Activated T-helper 1 cell treated with anti-CD3 and anti-CD28 coated beads, Interleukin-12 subunit alpha, Interleukin-12 subunit beta, Interleukin-2, Interleukin-4 antibody, amounts not matched to agents 30 ng/mL and 10 ng/mL and 1 ng/mL, durations not matched to agents 14 hours and 24 hours and 36 hours (primary cell): ENCODE data around the gene ERP29. TPM values are rescaled to one million over a fixed set of nuclear protein-coding genes. Genes with fewer than 3 reads are reported as not detected.
"Not testable (repeated sequence)": the region's sequence is repeated elsewhere in the genome, so short reads cannot be mapped to it uniquely, and the experiment has no call there.

Experiments
- DNase-seq: peaks from one replicate; pipeline ENCODE4 v3.0.0; 2021; ENCODE audit warnings: low spot score
- H3K27ac Mint-ChIP-seq: one replicate; pipeline ENCODE4 v1.8.0; 2021; ENCODE audit warnings: mild to moderate bottlenecking, mixed read lengths
- H3K27me3 Mint-ChIP-seq: one replicate; pipeline ENCODE4 v1.8.0; 2022; ENCODE audit warnings: mild to moderate bottlenecking, moderate library complexity, mixed read lengths; ENCODE audit not compliant: insufficient read depth
- H3K36me3 Mint-ChIP-seq: one replicate; pipeline ENCODE4 v1.8.0; 2021; ENCODE audit warnings: low read depth, mixed read lengths
- H3K4me1 Mint-ChIP-seq: one replicate; pipeline ENCODE4 v1.8.0; 2021; ENCODE audit warnings: low read depth, mixed read lengths
- H3K4me3 Mint-ChIP-seq: one replicate; pipeline ENCODE4 v1.8.0; 2021; ENCODE audit warnings: mild to moderate bottlenecking, moderate library complexity, mixed read lengths
- H3K9me3 Mint-ChIP-seq: one replicate; pipeline ENCODE4 v1.8.0; 2021; ENCODE audit warnings: mixed read lengths
- intact Hi-C: fragments of 100-400 bp; cut with micrococcal nuclease; formaldehyde crosslinking; loops from one replicate; pipeline ENCODE4 v1.15.1; 2024
- total RNA-seq: library from RNA; stranded (reverse); gene quantifications from 2 replicates; pipeline ENCODE4 v1.2.3, GENCODE V29; 2022

Gene ERP29
- total RNA-seq, 1 donor from 2014 or later, result 62.5 TPM

DNA sequence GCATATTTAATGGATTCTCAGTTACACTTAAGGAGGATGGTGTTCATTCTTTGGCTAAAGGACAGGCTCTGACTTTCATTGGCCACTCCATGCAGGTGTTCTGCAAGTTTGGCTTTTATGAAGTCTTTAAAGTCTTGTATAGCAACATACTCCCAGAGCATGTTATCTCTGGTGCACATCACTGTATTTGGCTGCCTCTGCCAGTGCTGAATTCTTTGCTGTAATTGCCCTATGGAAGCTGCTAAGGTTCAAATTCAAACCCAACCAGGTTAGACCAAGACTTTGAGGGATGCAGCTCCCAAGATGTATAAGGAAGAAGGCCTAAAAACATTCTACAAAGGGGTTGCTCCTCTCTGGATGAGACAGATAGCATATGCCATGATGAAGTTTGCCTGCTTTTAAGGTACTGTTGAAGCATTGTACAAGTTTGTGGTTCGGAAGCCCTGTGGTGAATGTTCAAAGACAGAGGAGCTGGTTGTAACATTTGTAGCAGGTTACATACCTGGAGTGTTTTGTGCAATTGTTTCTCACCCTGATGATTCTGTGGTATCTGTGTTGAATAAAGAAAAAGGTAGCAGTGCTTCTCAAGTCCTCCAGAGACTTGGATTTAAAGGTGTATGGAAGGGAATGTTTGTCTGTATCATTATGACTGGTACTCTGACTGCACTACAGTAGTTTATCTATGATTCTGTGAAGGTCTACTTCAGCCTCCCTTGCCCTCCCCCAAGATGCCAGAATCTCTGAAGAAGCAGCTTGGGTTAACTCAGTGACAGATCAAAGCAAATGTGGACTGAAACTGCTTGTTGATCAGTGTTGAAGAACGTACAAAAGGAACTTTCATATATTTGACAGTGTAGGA, 19.7 kb upstream of the ERP29 start:
- no peaks in the 10 kb centered on the region for H3K9me3 Mint-ChIP-seq
- intact Hi-C loops, result loop anchor here (1.0 to 5.0 kb wide), 5 partner anchors 8 to 151 kb away; partner anchors contain the start of genes ERP29, MAPKAPK5 and TMEM116
- peaks cover 19% of the 10 kb centered on the region for H3K36me3 Mint-ChIP-seq
- no peaks in the 10 kb centered on the region for H3K27me3 Mint-ChIP-seq
- H3K4me3 Mint-ChIP-seq, result peak overlapping the region; percentile 78
- DNase-seq, result peak; percentile 30
- peaks cover 67% of the 10 kb centered on the region for H3K4me1 Mint-ChIP-seq
- peak overlapping the region; percentile 81 for H3K27ac Mint-ChIP-seq

DNA sequence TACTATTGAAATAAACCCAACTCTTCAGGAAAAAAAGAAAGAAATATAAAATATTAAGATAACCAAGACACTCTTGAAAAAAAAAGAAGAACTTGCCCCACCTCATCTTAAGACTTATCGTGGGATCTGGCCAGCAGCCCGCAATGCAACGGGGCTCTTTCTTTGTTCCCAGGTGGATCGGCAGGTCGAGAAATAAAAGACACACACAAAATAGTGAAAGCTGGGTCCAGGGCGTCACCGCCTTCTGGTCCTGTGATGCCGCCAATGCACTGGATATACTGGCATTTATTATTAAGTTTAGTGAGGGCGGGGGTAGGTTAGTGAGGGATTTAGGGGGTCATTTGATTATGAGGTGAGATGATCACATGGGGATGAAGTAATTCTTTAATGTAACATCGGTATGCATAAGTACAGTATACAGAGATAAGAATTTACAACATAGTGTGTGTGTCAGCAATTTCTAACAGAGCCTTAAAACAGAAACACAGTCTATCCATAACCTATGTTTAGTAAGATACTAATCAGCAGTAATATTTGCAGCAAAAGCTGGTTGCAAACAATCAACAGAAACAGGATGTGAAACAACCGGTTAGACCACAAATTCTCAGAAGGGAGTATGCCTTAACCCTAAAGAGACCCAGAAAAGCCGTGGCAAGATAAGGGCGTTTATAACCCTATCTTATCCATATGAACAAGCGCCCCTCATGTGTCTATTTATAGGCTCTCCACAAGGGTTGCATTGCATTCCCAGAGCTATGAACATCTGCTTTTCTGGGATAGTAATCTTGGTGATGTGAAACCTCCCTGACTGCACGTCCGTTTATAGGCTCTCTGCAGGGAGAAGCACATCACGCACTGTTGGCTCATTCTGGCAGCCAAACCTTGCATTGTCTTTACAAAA, 18.8 kb upstream of the ERP29 start:
- peak overlapping the region; percentile 78 for H3K4me3 Mint-ChIP-seq

DNA sequence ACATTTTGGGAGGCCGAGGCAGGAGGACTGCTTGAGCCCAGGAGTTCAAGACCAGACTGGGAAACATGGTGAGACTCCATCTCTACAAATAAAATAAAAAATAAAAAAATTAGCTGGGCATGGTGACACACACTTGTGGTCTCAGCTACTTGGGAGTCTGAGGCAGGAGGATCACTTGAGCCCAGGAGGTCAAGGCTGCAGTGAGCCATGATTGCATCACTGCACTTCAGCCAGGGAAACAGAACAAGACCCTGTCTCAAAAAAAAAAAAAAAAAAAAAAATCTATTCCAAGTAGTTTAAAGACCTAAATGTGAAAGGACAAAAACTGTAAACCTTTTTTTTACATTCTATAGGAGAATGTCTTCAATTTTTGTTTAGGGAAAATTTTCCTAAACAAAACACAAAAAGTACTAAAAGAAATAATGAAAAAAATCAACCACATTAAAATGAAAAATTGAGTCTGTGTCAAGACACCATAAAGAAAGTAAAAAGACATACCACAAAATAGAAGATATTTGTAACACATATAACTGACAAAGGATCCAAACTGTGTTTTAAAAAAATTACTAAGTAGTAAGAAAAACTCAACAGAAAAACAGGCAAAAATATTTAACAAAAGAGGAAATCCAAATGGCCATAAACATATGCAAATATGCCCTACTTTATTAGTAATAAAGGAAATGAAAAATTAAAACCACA, 17.3 kb upstream of the ERP29 start:
- DNase-seq, result no peak
- no peaks in the 10 kb centered on the region for H3K9me3 Mint-ChIP-seq
- intact Hi-C loops, result no loop called here
- H3K4me3 Mint-ChIP-seq, result no peak overlapping the region
- peaks cover 16% of the 10 kb centered on the region for H3K36me3 Mint-ChIP-seq
- peaks cover 79% of the 10 kb centered on the region for H3K4me1 Mint-ChIP-seq
- no peaks in the 10 kb centered on the region for H3K27me3 Mint-ChIP-seq
- H3K27ac Mint-ChIP-seq, result no peak overlapping the region

More for the DNA sequence above, 18.8 kb upstream of the ERP29 start:
- not testable (repeated sequence) for H3K27me3 Mint-ChIP-seq, H3K9me3 Mint-ChIP-seq
- peak; percentile 42 for DNase-seq
- Mint-ChIP-seq H3K4me1 (peaks cover 72% of the 10 kb centered on the region), H3K36me3 (peaks cover 16% of the 10 kb centered on the region), H3K27ac (peak overlapping the region; percentile 81)
- intact Hi-C loops, result loop anchor here (1.0 to 5.0 kb wide), 2 partner anchors 43 to 83 kb away; no protein-coding TSS in a partner anchor

DNA sequence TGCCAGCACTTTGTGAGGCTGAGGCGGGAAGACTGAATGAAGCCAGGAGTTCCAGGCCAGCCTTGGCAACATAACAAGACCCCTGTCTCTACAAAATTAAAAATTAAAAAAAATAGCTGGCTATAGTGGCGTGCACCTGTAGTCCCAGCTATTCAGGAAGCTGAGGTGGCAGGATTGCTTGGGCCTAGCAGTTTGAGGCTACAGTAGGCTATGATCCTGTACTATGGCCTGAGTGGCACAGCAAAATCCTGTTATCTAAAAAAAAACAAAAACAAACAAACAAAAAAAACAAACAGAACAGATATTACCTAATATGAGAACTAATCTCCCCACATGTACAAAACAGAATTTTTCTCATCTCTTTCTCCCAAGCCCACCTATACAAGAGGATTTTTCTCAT, 15.9 kb upstream of the ERP29 start:
- Mint-ChIP-seq H3K36me3 (peaks cover 12% of the 10 kb centered on the region), H3K27me3 (no peaks in the 10 kb centered on the region), H3K4me3 (no peak overlapping the region), H3K9me3 (no peaks in the 10 kb centered on the region), H3K27ac (no peak overlapping the region), H3K4me1 (peaks cover 80% of the 10 kb centered on the region)
- DNase-seq, result no peak
- intact Hi-C loops, result no loop called here

DNA sequence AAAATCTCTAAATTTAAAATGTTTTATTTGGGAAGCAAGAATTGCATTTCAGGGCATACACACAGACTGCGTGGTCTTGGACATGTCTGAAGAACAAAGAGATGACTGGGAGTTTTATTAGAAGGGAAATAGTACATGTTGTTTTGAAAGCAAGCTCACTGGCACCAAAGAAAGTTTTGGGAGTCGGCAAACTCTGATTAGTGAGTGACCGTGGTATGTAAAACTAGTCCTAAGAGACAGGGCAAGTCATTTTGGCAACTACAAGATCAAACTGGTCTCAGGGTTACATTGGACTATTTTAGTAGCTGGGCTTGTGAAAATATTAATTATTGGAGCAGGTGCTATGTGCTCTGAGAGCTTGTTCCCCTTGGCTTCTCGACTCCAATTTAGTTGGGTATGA, 15.2 kb upstream of the ERP29 start:
- H3K4me3 Mint-ChIP-seq, result no peak overlapping the region
- H3K4me1 Mint-ChIP-seq, result peaks cover 80% of the 10 kb centered on the region
- DNase-seq, result no peak
- peaks cover 15% of the 10 kb centered on the region for H3K36me3 Mint-ChIP-seq
- no peaks in the 10 kb centered on the region for H3K27me3 Mint-ChIP-seq
- H3K27ac Mint-ChIP-seq, result no peak overlapping the region
- intact Hi-C loops, result no loop called here
- no peaks in the 10 kb centered on the region for H3K9me3 Mint-ChIP-seq

GRCh38 chr12:111999129-111999528, 14.1 kb upstream of the ERP29 start:
- DNase-seq, intact Hi-C loops, H3K4me3 Mint-ChIP-seq, H3K27me3 Mint-ChIP-seq, H3K27ac Mint-ChIP-seq, H3K9me3 Mint-ChIP-seq: not testable (repeated sequence)
- Mint-ChIP-seq H3K36me3 (peaks cover 15% of the 10 kb centered on the region), H3K4me1 (peaks cover 70% of the 10 kb centered on the region)

DNA sequence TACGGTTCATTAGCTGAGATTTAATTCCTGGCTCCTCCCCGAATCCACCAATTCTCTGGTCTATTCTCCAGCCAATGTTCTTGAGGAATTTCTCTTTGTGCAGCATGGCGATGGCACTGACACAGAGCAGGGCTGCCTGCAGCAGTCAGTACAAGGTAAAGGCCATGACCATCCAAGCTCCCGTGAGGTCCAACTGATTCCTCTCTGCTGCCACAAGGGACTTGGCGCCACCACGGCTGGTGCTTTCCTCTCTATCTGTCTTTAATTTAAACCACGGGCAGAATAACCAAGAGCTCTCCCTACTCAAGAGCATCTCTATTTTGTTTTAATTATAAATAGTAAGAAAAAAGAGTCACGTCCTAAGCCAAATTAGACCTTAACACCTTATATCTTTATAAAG, 12.4 kb upstream of the ERP29 start:
- no peak overlapping the region for H3K27ac Mint-ChIP-seq
- intact Hi-C loops, result loop anchor here (1.0 kb wide), 2 partner anchors 8 to 12 kb away; partner anchors contain the start of genes ERP29 and TMEM116
- H3K9me3 Mint-ChIP-seq, result no peaks in the 10 kb centered on the region

GRCh38 chr12:112001576-112001975, 11.7 kb upstream of the ERP29 start:
- H3K9me3 Mint-ChIP-seq, result no peaks in the 10 kb centered on the region
- intact Hi-C loops, result loop anchor here (1.0 kb wide), 2 partner anchors 8 to 12 kb away; partner anchors contain the start of genes ERP29 and TMEM116
- H3K27ac Mint-ChIP-seq, result no peak overlapping the region

More for the DNA sequence above, 12.4 kb upstream of the ERP29 start:
- no peak for DNase-seq
- Mint-ChIP-seq H3K4me1 (peaks cover 62% of the 10 kb centered on the region), H3K4me3 (peak overlapping the region; percentile 40), H3K36me3 (peaks cover 14% of the 10 kb centered on the region), H3K27me3 (no peaks in the 10 kb centered on the region)

GRCh38 chr12:112004041-112004440, 9.2 kb upstream of the ERP29 start:
- no peak overlapping the region for H3K27ac Mint-ChIP-seq
- no peak overlapping the region for H3K4me3 Mint-ChIP-seq
- intact Hi-C loops, result no loop called here
- DNase-seq, result no peak
- H3K9me3 Mint-ChIP-seq, result no peaks in the 10 kb centered on the region
- H3K27me3 Mint-ChIP-seq, result no peaks in the 10 kb centered on the region
- H3K4me1 Mint-ChIP-seq, result peaks cover 42% of the 10 kb centered on the region
- peaks cover 8% of the 10 kb centered on the region for H3K36me3 Mint-ChIP-seq

More at GRCh38 chr12:112001576-112001975, 11.7 kb upstream of the ERP29 start:
- H3K36me3 Mint-ChIP-seq, result peaks cover 9% of the 10 kb centered on the region
- DNase-seq, result no peak
- peaks cover 63% of the 10 kb centered on the region for H3K4me1 Mint-ChIP-seq
- peak overlapping the region; percentile 35 for H3K4me3 Mint-ChIP-seq
- H3K27me3 Mint-ChIP-seq, result no peaks in the 10 kb centered on the region

GRCh38 chr12:112005419-112006395, 7.5 kb upstream of the ERP29 start:
- no peaks in the 10 kb centered on the region for H3K9me3 Mint-ChIP-seq
- no peak overlapping the region for H3K27ac Mint-ChIP-seq
- no peak overlapping the region for H3K4me3 Mint-ChIP-seq
- intact Hi-C loops, result no loop called here
- no peaks in the 10 kb centered on the region for H3K27me3 Mint-ChIP-seq
- H3K36me3 Mint-ChIP-seq, result peaks cover 7% of the 10 kb centered on the region
- peaks cover 43% of the 10 kb centered on the region for H3K4me1 Mint-ChIP-seq
- DNase-seq, result no peak

- Mint-ChIP-seq H3K27me3 (no peaks in the 10 kb centered on the region), H3K27ac (no peak overlapping the region), H3K9me3 (no peaks in the 10 kb centered on the region), H3K4me3 (no peak overlapping the region), H3K4me1 (peaks cover 42% of the 10 kb centered on the region), H3K36me3 (peaks cover 8% of the 10 kb centered on the region)
- no peak for DNase-seq
- intact Hi-C loops, result no loop called here
Observed at GRCh38 chr12:112007945-112008344, 5.3 kb upstream of the ERP29 start.
